HFFc6 (cell line): ENCODE measurements around the gene IL17C. TPM values are rescaled to one million over a fixed set of nuclear protein-coding genes. Genes with fewer than 3 reads are reported as not detected.
A peak's percentile ranks its signal among the peaks of the same experiment; 100 is the strongest.

Experiments
- DNase-seq: peaks from one replicate; pipeline ENCODE4 v3.0.0-alpha.2; 2018
- H3K27ac Mint-ChIP-seq: 2 replicates; pipeline ENCODE4 v1.8.0; 2020; ENCODE audit warnings: mild to moderate bottlenecking, mixed read lengths
- H3K27me3 Mint-ChIP-seq: 2 replicates; pipeline ENCODE4 v1.8.0; 2021; ENCODE audit warnings: mild to moderate bottlenecking, moderate library complexity, mixed read lengths; ENCODE audit not compliant: insufficient read depth
- H3K36me3 Mint-ChIP-seq: 2 replicates; pipeline ENCODE4 v1.8.0; 2021; ENCODE audit warnings: low read depth, mixed read lengths
- H3K4me1 Mint-ChIP-seq: 2 replicates; pipeline ENCODE4 v1.8.0; 2020; ENCODE audit warnings: low read depth, mixed read lengths
- H3K4me3 Mint-ChIP-seq: 2 replicates; pipeline ENCODE4 v1.8.0; 2020; ENCODE audit warnings: mild to moderate bottlenecking, moderate library complexity, mixed read lengths
- H3K9me3 Mint-ChIP-seq: 2 replicates; pipeline ENCODE4 v1.8.0; 2020; ENCODE audit warnings: mild to moderate bottlenecking, mixed read lengths
- CTCF ChIP-seq: fragments of 200-600 bp; sonication (generic); IDR thresholded peaks from 2 replicates; pipeline ENCODE4 v1.5.0; 2021; ENCODE audit warnings: antibody characterized with exemption, mild to moderate bottlenecking
- total RNA-seq, 6 experiments: library from RNA; stranded (reverse); fragmentation: NEBNext Ultra II Directional; extraction: Animal tissue kit (Norgen Biotek cat#: 25700); gene quantifications; 2 replicates in 1 of 6; 3 replicates in 5 of 6; pipeline ENCODE4 v1.2.3, GENCODE V29; 2021

Gene IL17C
- total RNA-seq, 6 experiments from 2014 or later: not detected

GRCh38 chr16:88624977-88625576, 13.3 kb upstream of the IL17C start:
- no peak for TF ChIP-seq CTCF
- Mint-ChIP-seq H3K4me3 (no peak overlapping the region), H3K27me3 (peaks cover 2% of the 10 kb centered on the region), H3K9me3 (no peaks in the 10 kb centered on the region), H3K27ac (no peak overlapping the region), H3K4me1 (no peaks in the 10 kb centered on the region), H3K36me3 (peaks cover 4% of the 10 kb centered on the region; the same call in 1 of the 2 replicates)
- DNase-seq: no peak

- Mint-ChIP-seq H3K4me3 (no peak overlapping the region), H3K4me1 (no peaks in the 10 kb centered on the region), H3K27ac (no peak overlapping the region), H3K36me3 (peaks cover 4% of the 10 kb centered on the region; the same call in 1 of the 2 replicates), H3K27me3 (peaks cover 2% of the 10 kb centered on the region), H3K9me3 (no peaks in the 10 kb centered on the region)
- no peak for TF ChIP-seq CTCF
- no peak for DNase-seq
Measured at GRCh38 chr16:88626646-88627045, 11.7 kb upstream of the IL17C start.

GRCh38 chr16:88627531-88628411, 10.6 kb upstream of the IL17C start:
- 0 out of 2 replicates have a peak, but pooled peaks have one; percentile 11 for TF ChIP-seq CTCF
- Mint-ChIP-seq H3K4me1 (no peaks in the 10 kb centered on the region), H3K27me3 (no peaks in the 10 kb centered on the region; the same call in none of the 2 replicates), H3K9me3 (no peaks in the 10 kb centered on the region), H3K36me3 (no peaks in the 10 kb centered on the region; the same call in 1 of the 2 replicates), H3K27ac (no peak overlapping the region), H3K4me3 (no peak overlapping the region)
- no peak for DNase-seq

- H3K36me3 Mint-ChIP-seq: no peaks in the 10 kb centered on the region; the same call in 1 of the 2 replicates
Measured at GRCh38 chr16:88628512-88628974, 9.8 kb upstream of the IL17C start.

GRCh38 chr16:88629835-88630234, 8.5 kb upstream of the IL17C start:
- TF ChIP-seq CTCF: no peak
- DNase-seq: no peak
- Mint-ChIP-seq H3K36me3 (no peaks in the 10 kb centered on the region; the same call in 1 of the 2 replicates), H3K4me1 (no peaks in the 10 kb centered on the region), H3K27me3 (no peaks in the 10 kb centered on the region; the same call in none of the 2 replicates), H3K27ac (no peak overlapping the region), H3K4me3 (no peak overlapping the region), H3K9me3 (no peaks in the 10 kb centered on the region)

More at GRCh38 chr16:88628512-88628974, 9.8 kb upstream of the IL17C start:
- H3K27ac Mint-ChIP-seq: no peak overlapping the region
- no peaks in the 10 kb centered on the region; the same call in none of the 2 replicates for H3K27me3 Mint-ChIP-seq
- H3K4me1 Mint-ChIP-seq: no peaks in the 10 kb centered on the region
- no peak overlapping the region for H3K4me3 Mint-ChIP-seq
- no peaks in the 10 kb centered on the region for H3K9me3 Mint-ChIP-seq
- no peak for DNase-seq
- TF ChIP-seq CTCF: peak; percentile 61
